Psoas muscle (tissue), 8 donors: ENCODE data around the gene PPP2R5A. TPM values are rescaled to one million over a fixed set of nuclear protein-coding genes. Genes with fewer than 3 reads are reported as not detected.
"Not testable (repeated sequence)": the region's sequence is repeated elsewhere in the genome, so short reads cannot be mapped to it uniquely, and the experiment has no call there.

Experiments used
- ATAC-seq, 4 donors: fragments of 200-7000 bp; cut with Tn5 transposase; one replicate each; pipeline ENCODE4 v1.9.1; 2020; ENCODE audit warnings: moderate library complexity in 3 of 4, mild to moderate bottlenecking in 2 of 4
- DNase-seq, 2 donors: peaks; one replicate each; pipeline ENCODE4 v3.0.0-alpha.2; 2020
- H3K27ac ChIP-seq: fragments of 200-600 bp; one replicate; pipeline ENCODE4 v1.8.0; 2022
- H3K27me3 ChIP-seq, 3 donors: fragments of 200-600 bp in 1 of 3; one replicate each; pipeline versions ENCODE4 v1.6.1 to v1.8.0; 2013 to 2022; ENCODE audit warnings: low read length in 2 of 3, mild to moderate bottlenecking in 2 of 3, moderate library complexity in 1 of 3; ENCODE audit not compliant: insufficient read depth in 3 of 3
- H3K36me3 ChIP-seq, 2 donors: fragments of 200-600 bp in 1 of 2; one replicate each; pipeline versions ENCODE4 v1.6.1 to v1.8.0; 2013 to 2022; ENCODE audit warnings: low read depth in 1 of 2, mild to moderate bottlenecking in 1 of 2, moderate library complexity in 1 of 2; ENCODE audit not compliant: insufficient read depth in 1 of 2
- H3K4me1 ChIP-seq: fragments of 200-600 bp; one replicate; pipeline ENCODE4 v1.8.0; 2022
- H3K4me3 ChIP-seq: fragments of 200-600 bp; one replicate; pipeline ENCODE4 v1.8.0; 2022; ENCODE audit warnings: mild to moderate bottlenecking
- H3K9me3 ChIP-seq: fragments of 200-600 bp; one replicate; pipeline ENCODE4 v1.8.0; 2022
- WGBS, 3 donors: extraction: QIAGEN DNeasy Blood & Tissue Kit; methylation state at CpG; one replicate each; pipeline versions ENCODE4 v1.1.6 to v1.1.7; 2013; 5-methylcytosine and 5-hydroxymethylcytosine counted together
- intact Hi-C, 2 donors: fragments of 100-400 bp; cut with DNase I; formaldehyde crosslinking; loops; one replicate each; pipeline versions ENCODE4 v1.11.0 to v1.14.2; 2022
- polyA plus RNA-seq, 3 donors: library from polyadenylated mRNA; stranded (reverse); fragments of 200-250 nt; gene quantifications; one replicate each; pipeline ENCODE4 v1.2.3, GENCODE V29; 2013
- total RNA-seq, 4 donors: library from RNA; stranded (reverse); fragmentation: NEBNext Ultra II Directional in 2 of 4; extraction: Animal tissue kit (Norgen Biotek cat#: 25700) in 2 of 4; gene quantifications; one replicate each; pipeline versions ENCODE4 v1.2.1 to v1.2.4, GENCODE V29; 2021 to 2023
- TF ChIP-seq, protein P1 (sequence below): fragments of 200-600 bp; IDR thresholded peaks from one replicate; pipeline ENCODE4 v1.8.0; 2022; ENCODE audit warnings: antibody characterized with exemption
- donor health status: healthy with polysubstance abuse.
- donor health status: DM: no; HTN: no; CAD: no; lungs with moderate emphysema.
- donor health status: Bipolar disorder and iron deficiency.
- donor health status: healthy.
- donor health status: DM: yes; HTN: yes; CAD: no.
- donor health status: DM: no; HTN: no; CAD: no.
- donor health status: DM: no; HTN: no; CAD: no.
- donor health status: DM: yes; HTN: yes; CAD: no.

Gene PPP2R5A
- total and polyA plus RNA-seq, 7 donors: 27.7 to 55.1 (median 29.7) TPM

DNA sequence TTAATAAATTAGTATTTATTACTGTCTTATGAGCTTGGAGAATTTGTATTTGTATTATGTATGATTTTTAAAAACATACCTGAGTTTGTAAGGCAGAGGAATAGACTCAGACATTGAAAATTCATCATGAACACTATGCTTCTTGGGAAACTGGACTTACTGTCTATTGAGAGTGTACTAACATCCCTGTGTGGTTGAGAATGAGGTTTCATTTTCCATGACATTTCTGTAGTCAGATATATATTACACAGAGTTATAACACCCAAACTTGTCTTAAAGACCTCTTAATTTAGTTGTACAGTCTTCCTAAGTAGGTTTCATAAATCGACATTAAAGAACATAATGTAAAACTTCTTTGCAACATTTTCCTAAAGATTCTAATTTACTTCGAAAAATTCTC, 30.0 kb downstream of the PPP2R5A start:
- no peaks in the 10 kb centered on the region for H3K36me3 ChIP-seq
- no peaks in the 10 kb centered on the region for H3K27me3 ChIP-seq
- intact Hi-C loops: loop anchor here (5.0 to 10.0 kb wide), 2 partner anchors 140 to 243 kb away; no protein-coding TSS in a partner anchor
- WGBS, 3 donors: 92 to 97% (median 96%) methylated on average over 2 of the region's 2 CpGs
- no peaks in the 10 kb centered on the region for H3K9me3 ChIP-seq
- no peak overlapping the region for H3K4me3 ChIP-seq
- H3K4me1 ChIP-seq: peaks cover 58% of the 10 kb centered on the region
- H3K27ac ChIP-seq: no peak overlapping the region
- TF ChIP-seq, protein P1, sequence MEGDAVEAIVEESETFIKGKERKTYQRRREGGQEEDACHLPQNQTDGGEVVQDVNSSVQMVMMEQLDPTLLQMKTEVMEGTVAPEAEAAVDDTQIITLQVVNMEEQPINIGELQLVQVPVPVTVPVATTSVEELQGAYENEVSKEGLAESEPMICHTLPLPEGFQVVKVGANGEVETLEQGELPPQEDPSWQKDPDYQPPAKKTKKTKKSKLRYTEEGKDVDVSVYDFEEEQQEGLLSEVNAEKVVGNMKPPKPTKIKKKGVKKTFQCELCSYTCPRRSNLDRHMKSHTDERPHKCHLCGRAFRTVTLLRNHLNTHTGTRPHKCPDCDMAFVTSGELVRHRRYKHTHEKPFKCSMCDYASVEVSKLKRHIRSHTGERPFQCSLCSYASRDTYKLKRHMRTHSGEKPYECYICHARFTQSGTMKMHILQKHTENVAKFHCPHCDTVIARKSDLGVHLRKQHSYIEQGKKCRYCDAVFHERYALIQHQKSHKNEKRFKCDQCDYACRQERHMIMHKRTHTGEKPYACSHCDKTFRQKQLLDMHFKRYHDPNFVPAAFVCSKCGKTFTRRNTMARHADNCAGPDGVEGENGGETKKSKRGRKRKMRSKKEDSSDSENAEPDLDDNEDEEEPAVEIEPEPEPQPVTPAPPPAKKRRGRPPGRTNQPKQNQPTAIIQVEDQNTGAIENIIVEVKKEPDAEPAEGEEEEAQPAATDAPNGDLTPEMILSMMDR: no peak
- no peak for ATAC-seq
- DNase-seq: no peak

DNA sequence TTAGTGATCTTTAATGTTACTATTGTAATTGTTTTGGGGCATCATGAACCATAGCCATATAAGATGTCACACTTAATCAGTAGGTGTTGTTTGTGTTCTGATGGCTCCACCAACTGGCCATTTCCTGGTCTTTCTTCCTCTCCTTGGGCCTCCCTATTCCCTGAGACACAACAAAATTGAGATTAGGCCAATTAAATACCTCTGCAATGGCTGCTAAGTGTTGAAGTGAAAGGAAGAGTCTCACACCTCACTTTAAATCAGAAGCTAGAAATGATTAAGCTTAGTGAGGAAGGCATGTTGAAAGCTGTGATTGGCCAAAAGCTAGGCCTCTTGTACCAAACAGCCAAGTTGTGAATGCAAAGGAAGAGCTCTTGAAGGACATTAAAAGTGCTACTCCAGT, 30.7 kb downstream of the PPP2R5A start:
- DNase-seq (no peak), ATAC-seq (peak in 3 of 4 donors; percentile 49 to 63 (median 52))
- TF ChIP-seq, protein P1: peak; percentile 26
- H3K4me1 ChIP-seq: peaks cover 56% of the 10 kb centered on the region
- H3K27ac ChIP-seq: no peak overlapping the region
- no peak overlapping the region for H3K4me3 ChIP-seq
- no peaks in the 10 kb centered on the region for H3K27me3 ChIP-seq
- no peaks in the 10 kb centered on the region for H3K9me3 ChIP-seq
- intact Hi-C loops: loop anchor here (5.0 to 10.0 kb wide), 2 partner anchors 139 to 244 kb away; no protein-coding TSS in a partner anchor
- no peaks in the 10 kb centered on the region for H3K36me3 ChIP-seq

DNA sequence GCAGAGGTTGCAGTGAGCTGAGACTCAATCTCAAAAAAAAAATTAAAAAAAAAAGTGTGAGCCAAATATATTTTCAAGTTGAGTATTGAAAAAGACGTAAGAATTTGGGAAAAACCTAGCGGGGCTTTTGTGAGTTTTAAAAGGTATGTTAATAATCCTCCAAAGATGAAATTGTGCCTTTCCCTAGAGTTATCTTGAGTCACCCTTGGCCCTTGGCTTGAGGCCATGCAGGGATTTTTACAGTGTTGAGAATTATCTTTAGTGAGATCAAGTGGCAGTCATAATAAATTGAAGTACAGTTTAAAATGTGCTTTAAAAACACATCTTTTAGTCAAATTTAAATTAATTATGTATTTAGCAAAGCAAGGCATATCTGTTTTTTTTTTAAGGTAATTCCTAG, 32.7 kb downstream of the PPP2R5A start:
- Histone ChIP-seq H3K9me3 (no peaks in the 10 kb centered on the region), H3K4me1 (peaks cover 40% of the 10 kb centered on the region), H3K36me3 (no peaks in the 10 kb centered on the region), H3K27me3 (no peaks in the 10 kb centered on the region), H3K4me3 (no peak overlapping the region), H3K27ac (no peak overlapping the region)
- DNase-seq (no peak), ATAC-seq (no peak)
- WGBS, 3 donors: 86 to 89% (median 87%) methylated on average over 2 of the region's 2 CpGs
- intact Hi-C loops: loop anchor here (5.0 to 10.0 kb wide), 2 partner anchors 137 to 246 kb away; no protein-coding TSS in a partner anchor
- TF ChIP-seq, protein P1: no peak

DNA sequence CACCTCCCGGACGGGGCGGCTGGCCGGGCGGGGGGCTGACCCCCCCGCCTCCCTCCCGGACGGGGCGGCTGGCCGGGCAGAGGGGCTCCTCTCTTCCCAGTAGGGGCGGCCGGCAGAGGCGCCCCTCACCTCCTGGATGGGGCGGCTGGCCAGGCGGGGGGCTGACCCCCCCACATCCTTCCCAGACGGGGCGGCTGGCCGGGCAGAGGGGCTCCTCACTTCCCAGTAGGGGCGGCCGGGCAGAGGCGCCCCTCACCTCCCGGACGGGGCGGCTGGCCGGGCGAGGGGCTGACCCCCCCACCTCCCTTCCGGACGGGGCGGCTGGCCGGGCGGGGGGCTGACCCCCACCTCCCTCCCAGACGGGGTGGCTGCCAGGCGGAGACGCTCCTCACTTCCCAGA, 35.8 kb downstream of the PPP2R5A start:
- 85 to 95% methylated on average over 8 to 11 of the region's 34 CpGs; no CpG with 5 or more reads in 1 of the 3 donors for WGBS, 3 donors
- DNase-seq, H3K36me3 ChIP-seq, ATAC-seq, intact Hi-C loops, H3K27ac ChIP-seq, H3K27me3 ChIP-seq, H3K4me3 ChIP-seq, H3K9me3 ChIP-seq: not testable (repeated sequence)
- peaks cover 17% of the 10 kb centered on the region for H3K4me1 ChIP-seq

DNA sequence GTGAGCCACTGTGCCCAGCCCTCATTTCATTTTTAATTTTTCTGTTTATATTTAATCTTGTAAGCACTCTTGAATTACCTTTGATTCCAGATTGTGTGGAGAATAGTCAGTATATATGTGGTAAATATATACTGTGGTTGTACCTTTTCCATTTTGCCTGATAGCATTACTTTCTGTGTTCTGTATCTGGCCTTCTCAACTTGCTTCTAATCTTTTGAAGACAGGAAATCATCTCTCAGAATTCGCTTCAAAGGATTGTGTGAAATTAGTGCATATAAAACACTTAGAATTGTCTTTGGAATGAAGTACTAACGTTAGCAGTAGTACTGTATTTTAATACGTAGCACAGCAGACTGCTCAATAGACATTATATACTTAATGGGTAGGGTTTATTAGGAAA, 37.9 kb downstream of the PPP2R5A start:
- H3K4me3 ChIP-seq: no peak overlapping the region
- H3K27me3 ChIP-seq: no peaks in the 10 kb centered on the region
- TF ChIP-seq, protein P1: no peak
- intact Hi-C loops: no loop called here
- no peak overlapping the region for H3K27ac ChIP-seq
- 51 to 66% (median 53%) methylated on average over 3 of the region's 3 CpGs for WGBS, 3 donors
- ATAC-seq (no peak), DNase-seq (no peak)
- H3K36me3 ChIP-seq: no peaks in the 10 kb centered on the region
- peaks cover 12% of the 10 kb centered on the region for H3K4me1 ChIP-seq
- no peaks in the 10 kb centered on the region for H3K9me3 ChIP-seq
